Pons (tissue), 1 donor: ENCODE results near the gene SFRP2.

Experiments
- DNase-seq: peaks from one replicate; pipeline ENCODE4 v3.0.0-alpha.2; 2016; ENCODE audit warnings: low spot score

SFRP2 gene, protein sequence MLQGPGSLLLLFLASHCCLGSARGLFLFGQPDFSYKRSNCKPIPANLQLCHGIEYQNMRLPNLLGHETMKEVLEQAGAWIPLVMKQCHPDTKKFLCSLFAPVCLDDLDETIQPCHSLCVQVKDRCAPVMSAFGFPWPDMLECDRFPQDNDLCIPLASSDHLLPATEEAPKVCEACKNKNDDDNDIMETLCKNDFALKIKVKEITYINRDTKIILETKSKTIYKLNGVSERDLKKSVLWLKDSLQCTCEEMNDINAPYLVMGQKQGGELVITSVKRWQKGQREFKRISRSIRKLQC

DNA sequence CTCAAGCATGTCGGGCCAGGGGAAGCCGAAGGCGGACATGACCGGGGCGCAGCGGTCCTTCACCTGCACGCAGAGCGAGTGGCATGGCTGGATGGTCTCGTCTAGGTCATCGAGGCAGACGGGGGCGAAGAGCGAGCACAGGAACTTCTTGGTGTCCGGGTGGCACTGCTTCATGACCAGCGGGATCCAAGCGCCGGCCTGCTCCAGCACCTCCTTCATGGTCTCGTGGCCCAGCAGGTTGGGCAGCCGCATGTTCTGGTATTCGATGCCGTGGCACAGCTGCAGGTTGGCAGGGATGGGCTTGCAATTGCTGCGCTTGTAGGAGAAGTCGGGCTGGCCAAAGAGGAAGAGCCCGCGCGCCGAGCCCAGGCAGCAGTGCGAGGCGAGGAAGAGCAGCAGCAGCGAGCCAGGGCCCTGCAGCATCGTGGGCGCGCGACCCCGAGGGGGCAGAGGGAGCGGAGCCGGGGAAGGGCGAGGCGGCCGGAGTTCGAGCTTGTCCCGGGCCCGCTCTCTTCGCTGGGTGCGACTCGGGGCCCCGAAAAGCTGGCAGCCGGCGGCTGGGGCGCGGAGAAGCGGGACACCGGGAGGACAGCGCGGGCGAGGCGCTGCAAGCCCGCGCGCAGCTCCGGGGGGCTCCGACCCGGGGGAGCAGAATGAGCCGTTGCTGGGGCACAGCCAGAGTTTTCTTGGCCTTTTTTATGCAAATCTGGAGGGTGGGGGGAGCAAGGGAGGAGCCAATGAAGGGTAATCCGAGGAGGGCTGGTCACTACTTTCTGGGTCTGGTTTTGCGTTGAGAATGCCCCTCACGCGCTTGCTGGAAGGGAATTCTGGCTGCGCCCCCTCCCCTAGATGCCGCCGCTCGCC, at the start of gene SFRP2:
Gene SFRP2 (minus strand): TSS at position 671 of the 864 bp plus-strand sequence. CDS start 248 bp downstream, at position 423.
- no peak for DNase-seq

DNA sequence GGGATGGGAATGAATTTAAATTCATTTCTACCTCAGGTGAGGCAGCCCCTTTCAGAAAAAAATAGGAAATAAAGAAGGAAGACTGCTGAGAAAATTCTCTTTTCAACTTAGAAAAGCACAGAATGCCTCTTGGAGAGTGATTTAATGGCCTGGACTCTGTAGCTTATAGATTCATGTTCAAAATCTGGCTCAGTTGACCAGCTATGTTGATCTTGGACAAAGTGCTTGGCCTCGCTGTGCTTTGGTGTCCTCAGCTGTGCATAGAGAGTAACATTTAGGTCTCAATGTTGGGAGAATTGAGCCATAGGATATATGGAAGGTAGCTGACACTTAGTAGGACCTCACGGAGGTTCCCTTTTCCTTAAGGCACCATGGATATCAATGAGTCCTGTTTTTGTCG, 49.7 kb upstream of the SFRP2 start:
- no peak for DNase-seq

DNA sequence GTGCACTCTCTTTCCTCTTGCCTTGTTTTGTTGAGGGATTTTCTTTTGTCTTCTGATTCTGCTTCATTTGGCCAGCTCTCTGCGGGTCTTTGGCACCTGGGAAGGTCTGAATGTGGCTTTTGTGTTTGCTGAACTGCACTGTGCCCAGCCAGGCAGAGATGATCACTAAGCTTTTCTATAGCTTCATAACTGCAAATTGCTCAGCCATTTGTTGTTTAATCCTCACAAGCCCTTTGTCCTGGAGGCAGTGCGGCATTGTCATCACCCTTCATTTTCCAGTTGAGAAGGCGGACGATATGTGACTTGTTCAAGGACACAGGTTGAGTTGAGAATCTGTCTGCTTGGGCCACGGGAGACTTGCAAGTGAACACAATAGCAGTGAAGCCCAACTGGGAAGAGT, 46.0 kb upstream of the SFRP2 start:
- DNase-seq: no peak

DNA sequence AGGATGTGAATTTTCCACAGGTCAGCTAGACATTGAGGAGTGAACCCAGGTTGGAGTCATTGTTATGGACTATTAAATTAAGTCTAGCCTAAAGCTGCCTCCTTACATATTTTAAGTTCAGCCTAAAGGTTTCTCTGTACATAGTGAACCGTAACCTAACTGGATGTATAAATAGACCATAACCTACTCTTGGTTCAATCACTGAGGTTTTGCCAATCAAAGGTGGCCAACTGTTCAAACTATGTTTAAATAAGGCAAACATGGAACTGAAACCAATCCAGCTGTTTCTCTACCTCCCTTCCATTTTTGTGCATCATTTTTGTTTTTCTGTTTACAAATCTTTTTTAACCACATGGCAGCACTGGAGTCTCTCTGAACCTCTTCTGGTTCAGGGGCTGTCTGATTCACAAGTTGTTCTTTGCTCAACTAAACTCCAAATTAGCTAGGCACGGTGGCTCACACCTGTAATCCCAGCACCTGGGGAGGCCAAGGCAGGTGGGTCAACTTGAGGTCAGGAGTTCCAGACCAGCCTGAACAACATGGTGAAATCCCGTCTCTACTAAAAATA, 43.9 kb upstream of the SFRP2 start:
- no peak for DNase-seq

DNA sequence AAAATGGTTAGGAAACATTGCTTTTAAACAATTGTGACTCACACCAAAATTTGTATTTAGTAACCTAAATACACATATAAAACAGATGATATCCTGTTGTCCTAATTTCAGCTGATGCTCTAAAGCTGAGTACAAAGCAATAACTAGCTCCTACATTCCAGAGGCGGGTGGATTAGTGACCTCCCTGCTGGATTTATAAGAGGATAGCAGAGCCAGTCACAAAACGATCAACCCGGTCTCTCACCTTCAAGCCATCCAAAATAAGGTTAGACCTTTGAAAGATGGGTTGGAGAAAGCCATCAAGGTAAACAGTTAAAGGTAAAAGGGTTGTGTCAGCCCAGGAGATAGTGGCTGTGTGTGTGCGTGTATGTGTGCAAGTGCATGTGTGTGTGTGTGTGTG, 43.2 kb upstream of the SFRP2 start:
- no peak for DNase-seq

DNA sequence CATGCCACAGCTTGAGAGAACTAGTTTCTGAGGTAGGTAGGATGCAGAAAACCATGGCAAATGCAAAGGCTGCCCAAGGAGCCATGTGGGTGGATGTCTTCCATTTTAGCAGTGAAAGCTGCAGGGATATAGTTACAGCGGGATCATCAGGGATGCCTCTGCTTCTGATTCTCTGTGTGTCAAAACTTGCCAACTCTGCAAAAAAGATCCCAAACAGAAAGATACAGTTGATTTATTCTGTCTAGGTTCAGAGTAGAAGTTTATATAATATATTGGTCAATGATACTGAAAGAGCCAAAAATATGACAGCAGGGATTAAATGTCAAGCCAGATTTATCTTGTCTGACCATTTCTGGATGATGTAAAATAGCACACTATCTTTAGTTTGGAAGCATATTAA, 42.4 kb upstream of the SFRP2 start:
- DNase-seq: no peak

DNA sequence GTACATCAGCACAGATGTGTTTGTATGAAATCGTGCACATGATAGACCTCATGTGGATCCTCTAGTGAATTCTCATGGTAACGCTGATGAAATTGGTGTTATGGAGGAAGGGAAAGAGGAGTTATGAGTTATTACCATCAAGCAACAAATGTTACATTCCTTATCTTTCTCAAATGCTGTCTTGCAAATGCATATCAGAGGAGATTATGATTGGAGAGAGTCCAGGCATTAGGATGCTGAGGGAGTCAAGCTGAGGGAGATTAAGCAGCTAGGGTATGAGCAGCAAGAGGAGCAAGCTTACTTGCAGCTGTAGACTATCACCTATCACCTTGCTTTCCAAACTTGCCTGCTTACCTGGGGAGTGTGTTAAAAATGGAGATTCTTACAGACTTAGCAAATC, 36.8 kb upstream of the SFRP2 start:
- DNase-seq: no peak

DNA sequence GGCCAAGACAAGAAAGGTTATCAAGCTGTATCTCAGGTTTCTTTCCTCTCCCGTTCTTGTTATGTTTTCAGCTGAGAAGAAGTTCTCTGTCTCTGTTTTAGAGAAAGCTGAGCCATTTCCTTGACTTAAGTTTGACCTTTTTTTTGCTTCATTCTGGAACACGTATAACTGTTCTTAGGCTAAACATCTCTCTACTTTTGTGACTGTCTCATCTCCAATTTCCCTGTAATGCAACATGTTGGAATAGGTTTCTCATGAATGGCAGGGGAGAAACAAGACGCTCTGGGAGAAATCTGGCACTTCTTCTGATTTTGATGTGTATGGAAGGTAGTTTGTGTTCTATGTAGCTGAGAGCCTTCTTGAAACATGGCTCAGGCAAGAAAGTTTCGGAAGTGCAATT, 36.2 kb upstream of the SFRP2 start:
- DNase-seq: no peak

DNA sequence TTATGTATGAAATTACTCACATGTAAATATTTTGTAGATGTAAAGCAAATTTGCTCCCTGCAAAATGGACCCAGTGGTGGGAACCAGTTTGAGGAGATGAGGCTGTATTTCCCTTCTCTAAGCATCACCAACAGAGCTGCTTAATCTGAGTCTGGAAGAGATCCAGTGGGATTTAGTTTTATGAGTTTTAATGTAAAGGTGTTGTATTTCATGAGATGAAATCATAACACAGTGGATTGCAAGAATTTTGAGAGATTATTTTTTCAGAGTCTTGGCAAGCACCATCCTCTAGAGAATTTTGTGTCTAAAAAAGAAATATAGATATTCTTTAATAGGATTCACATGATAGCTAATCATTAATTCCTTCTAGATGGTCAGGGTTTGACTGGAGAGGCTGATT, 35.6 kb upstream of the SFRP2 start:
- DNase-seq: no peak

DNA sequence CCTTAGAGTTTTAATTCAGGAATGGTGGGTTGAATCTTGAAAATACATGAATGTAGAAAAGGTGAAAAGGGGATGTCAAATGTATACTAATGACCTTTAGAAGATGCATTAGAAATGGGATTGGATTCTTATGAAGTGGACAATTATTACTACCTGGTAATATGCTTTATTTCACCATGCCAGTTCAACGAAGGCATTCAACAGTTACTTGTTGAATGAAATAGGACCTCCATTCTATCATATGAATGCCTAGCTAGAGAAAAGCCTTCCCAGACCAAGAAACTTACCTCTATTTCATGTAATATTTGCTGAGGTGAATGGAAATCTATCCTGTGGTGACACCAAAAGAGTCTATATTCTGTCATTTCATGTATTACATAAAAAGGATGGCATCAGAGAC, 34.6 kb upstream of the SFRP2 start:
- no peak for DNase-seq

DNA sequence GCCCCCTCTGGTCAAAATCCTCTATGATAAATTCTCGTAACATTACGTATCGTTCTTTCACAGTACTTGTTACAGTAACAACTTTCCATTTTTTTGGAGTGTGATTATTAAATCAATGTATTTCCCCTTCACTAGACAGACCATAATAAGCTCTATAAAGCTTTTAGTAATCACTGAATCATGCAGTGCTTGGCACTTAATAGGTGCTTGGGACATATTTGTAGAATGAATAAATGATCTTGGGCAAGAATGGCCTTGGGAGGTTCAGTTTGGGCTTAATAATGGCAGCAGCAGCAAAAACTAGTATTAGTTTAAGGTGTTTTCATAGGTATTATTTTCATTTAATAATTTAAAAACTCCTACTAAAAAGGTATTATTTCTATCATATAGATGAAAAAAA, 33.4 kb upstream of the SFRP2 start:
- DNase-seq: no peak

DNA sequence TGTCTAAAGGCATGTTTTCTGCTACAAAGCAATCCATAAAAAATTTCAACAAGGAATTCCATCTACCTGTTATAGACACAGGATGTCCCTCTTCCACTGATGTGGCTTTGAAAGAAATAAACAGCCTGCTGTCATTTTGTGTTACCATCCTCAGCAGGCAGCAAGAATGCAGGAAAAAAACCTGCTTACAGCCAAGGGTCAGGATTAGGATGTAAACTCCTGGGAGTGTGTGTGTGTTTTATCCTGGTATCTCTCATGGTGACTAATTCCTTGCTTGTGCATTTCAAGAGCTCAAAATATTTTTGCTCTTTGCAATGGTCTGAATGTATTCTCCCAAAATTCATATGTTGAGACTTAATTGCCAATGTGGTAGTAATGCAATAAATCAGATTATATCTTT, 28.6 kb upstream of the SFRP2 start:
- DNase-seq: no peak

DNA sequence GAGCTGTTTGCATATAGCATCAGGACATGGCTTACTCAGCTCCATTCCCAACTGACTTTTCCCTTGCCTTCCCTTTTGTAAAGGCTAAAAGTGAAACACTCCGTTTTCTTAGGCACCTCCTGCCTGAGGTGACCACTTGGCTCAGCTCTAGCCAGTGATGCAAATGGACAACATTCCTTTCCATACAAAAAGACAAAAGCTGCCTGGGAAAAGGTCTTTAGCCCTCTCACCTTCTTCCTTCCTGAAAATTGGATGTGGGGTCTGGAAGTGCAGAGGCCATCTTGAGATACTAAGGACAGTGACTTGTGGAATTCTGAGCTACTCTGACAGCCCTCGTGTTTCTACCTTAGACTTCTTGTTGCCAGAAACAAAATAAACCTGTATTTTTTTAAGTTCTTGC, 27.7 kb upstream of the SFRP2 start:
- no peak for DNase-seq

DNA sequence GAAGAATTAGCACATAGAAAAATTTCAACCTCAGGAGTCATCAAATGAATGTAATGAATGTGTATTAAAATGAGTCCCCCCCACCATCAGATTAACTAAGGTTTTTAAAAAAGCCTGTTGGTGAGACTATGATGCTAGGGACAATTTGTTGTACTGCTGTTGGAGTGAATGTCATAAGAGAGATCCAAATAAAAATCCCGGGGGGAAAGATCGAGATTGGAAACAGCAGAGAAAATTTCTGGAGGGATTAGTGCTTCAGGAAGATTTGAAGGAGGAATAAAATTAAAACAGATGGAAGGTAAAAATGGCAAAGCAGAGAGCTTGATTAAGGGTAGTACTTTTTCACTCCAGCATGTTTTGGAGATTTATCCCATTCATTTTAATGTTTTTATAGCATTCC, 25.9 kb upstream of the SFRP2 start:
- no peak for DNase-seq

DNA sequence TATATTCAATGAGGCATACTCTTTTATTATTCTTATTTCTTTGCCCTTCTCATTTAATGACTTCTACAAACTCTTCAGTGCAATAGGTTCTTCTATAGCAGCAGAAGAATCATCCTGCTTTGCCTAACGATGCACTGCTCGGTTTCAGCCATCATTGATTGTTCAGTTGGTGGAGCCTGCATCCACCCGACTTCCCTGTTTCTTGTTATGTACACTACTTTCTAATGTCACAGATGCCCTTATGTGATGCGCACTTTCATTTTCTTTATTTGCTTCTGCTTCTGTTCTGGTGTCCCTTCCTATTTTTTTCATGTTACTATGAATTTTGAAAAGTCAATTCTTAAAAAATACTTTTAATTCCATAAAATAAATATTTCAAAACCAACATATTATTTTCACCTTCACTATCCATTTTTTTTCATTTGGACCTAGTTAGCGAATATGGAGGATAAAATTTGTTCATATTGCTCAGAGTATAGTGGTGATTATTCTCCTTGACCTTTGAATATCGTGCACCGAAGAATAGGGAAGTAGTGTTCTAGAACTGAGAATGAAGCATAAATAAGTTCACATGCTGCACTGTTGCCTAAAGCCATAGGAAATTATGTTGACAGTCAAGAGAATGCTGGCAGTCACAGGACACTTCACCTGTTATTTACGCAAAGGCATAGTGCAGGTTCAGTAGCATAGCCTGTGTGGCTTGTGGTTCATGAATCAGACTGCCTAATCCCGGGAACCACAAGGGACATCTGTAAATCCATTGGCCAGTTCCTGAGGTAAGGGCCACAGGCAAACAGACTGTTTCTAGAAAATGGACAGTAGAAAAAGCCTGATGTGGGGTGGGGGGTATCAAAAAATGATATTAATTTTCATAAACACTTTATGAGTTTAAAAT, 21.3 kb upstream of the SFRP2 start:
- no peak for DNase-seq

DNA sequence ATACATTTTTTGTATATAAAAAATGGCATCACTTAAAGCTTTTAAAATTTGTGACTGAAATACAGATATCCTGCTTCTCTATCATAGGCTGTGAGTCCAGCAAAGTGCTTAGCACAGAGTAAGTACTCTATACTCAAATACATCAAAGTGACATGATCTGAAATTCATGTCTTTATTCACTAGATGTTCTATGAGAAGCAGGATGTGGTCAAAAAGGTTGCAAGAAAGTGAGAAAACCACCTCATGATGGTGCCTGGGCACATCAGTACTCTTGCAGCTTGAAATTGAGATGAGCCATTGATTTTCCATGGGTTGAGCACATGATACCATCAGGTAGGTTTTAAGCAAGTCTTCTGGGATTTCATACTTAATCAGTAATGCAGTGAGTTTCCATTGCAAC, 20.4 kb upstream of the SFRP2 start:
- DNase-seq: no peak

DNA sequence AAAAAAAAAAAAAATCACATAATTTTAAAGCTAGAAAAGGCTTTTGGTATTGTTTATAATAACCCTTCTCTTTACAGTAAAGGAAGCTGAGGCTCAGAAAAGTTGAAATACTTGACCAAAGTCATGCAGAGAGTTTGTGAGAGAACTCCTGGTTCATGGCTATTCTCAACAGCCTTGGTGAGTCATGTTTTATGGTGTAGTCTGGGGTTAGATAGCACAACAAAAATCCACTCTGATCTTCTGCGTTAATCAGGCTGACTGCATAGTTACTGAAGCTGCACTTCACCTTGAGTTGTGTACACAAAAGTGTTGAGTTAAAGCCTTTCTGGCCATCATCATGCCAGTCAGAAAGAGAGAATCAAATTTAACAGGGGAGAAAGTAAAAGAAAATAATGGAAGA, 19.3 kb upstream of the SFRP2 start:
- no peak for DNase-seq

DNA sequence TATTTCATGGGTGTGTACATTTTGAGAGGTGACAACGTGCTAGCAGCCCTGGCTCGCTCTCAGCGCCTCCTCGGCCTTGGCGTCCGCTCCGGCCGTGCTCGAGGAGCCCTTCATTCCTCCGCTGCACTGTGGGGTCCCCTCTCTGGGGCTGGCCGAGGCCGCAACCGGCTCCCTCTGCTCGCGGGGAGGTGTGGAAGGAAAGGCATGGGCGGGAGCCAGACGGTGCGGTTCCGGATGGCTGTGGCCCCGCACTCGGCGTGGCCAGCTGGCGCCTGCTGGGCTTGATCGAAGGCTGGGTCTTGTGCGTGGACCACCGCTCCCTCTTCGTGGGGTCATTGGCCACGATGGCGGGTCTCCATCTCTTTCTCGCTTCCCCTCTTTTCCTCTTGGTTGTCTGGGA, 17.2 kb upstream of the SFRP2 start:
- no peak for DNase-seq

DNA sequence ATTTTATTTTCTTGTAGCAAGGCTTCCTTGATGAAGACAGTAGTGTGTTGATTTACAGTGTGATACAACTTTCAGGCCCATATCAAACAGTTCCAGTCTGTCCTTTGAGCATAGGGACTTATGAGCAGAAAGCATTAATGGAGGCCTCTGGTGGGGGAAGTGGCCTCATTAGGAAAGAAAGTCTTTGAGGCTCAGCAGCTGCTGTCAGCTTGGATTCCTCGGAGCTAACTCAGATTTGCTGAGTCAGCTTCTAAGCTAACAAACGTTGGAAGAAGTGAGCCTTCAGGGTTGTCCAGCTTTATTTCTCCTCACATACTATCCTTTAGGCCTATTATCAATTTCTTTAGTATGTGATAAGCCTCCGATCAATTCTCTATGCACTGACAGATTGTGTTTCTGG, 15.8 kb upstream of the SFRP2 start:
- no peak for DNase-seq

DNA sequence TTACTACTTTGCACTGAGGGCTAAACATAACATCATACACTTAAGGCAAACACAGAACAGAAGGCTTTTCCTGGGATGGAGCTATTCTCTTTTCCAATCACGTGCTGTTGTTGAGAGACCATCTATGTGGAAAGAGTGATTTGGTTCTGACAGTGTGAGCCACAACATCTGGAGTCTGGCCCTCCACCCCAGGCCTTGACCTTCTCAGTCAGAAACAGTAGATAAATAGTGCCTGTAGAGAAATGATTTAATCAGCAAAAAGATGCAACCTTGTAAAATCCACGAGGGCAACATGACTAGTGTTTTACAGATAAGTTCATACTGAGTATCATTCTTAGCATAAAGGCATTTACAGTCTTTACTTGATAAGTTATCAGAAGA, 10.8 kb upstream of the SFRP2 start:
- DNase-seq: no peak

DNA sequence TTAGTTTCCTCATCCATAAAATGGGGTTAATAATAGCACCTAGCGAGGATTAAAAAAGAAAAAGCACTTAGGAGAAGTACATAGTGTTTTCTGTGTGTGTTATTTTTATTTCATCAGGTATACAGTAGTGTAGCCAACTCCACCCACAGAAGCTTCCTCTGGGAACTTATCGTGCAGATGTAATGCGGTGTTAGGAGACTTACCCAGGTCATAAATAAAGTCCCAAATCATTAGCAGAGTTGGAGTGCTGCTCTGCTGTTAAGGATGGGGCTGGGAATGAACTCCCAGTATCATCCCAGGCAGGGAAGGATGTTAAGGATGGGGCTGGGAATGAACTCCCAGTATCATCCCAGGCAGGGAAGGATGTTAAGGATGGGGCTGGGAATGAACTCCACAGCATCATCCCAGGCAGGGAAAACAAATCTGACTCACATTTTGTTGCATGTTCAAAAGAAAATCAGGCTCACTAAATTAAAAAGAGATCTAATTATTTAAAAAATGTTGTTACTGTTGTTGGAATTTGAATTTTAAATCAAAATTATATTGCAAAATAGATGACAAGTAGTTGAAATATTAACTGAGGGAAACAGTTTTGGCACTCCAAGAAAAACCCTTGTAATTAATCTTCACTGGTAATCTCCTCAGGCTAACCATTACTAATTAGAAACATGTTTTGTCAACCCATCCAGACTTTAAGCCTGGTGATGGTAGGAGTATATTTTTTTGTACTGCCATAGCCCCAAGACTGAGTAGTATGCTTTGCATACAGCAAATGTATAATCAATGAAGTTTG, 10.2 kb upstream of the SFRP2 start:
- no peak for DNase-seq

DNA sequence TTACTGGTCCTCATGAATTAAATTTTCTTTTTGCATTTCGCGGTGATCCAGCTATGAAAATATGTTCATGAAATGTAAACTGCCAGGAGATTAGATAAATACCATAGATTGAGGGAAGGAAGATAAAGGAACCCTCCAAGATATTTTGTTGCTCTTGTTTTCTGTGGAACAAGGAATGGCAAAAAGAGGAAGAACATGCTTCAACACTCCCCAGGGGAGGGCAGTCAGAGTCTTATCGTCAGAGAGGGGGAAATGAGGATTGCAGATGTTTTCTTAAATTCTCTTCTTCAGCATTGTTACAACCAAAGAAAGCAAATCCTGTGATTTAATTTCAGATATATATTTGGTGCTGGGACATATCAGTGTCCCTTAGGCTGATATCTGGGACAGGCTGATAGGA, 9.5 kb upstream of the SFRP2 start:
- no peak for DNase-seq
